Activated naive CD8-positive, alpha-beta T cell treated with anti-CD3 and anti-CD28 coated beads, Interleukin-2, amount 10 ng/mL, durations not matched to agents 7 days and 5 days (primary cell): ENCODE data around the gene KLF13. TPM values are rescaled to one million over a fixed set of nuclear protein-coding genes. Genes with fewer than 3 reads are reported as not detected.

Experiments
- ATAC-seq: fragments of 150-1000 bp; cut with Tn5 transposase; one replicate; pipeline ENCODE4 v1.10.0; 2021; ENCODE audit warnings: low read depth, moderate library complexity
- POLR2A ChIA-PET: fragments of 350-600 bp; sonication (Branson Sonifier 250); formaldehyde crosslinking; loops from one replicate; lab custom pipeline; 2021; ENCODE audit warnings: antibody characterized with exemption; lab: Charles Lee
- DNase-seq: peaks from one replicate; pipeline ENCODE4 v3.0.0; 2021
- H3K27ac Mint-ChIP-seq: one replicate; pipeline ENCODE4 v1.8.0; 2022; ENCODE audit warnings: mild to moderate bottlenecking, mixed read lengths
- H3K27me3 Mint-ChIP-seq: one replicate; pipeline ENCODE4 v1.8.0; 2022; ENCODE audit warnings: mild to moderate bottlenecking, moderate library complexity, mixed read lengths
- H3K36me3 Mint-ChIP-seq: one replicate; pipeline ENCODE4 v1.8.0; 2021; ENCODE audit warnings: mild to moderate bottlenecking, mixed read lengths
- H3K4me1 Mint-ChIP-seq: one replicate; pipeline ENCODE4 v1.8.0; 2021; ENCODE audit warnings: mixed read lengths
- H3K4me3 Mint-ChIP-seq: one replicate; pipeline ENCODE4 v1.8.0; 2022; ENCODE audit warnings: mild to moderate bottlenecking, moderate library complexity, mixed read lengths
- H3K9me3 Mint-ChIP-seq: one replicate; pipeline ENCODE4 v1.8.0; 2021; ENCODE audit warnings: mixed read lengths
- total RNA-seq, 2 experiments: library from RNA; stranded (reverse); gene quantifications; one replicate each; pipeline ENCODE4 v1.2.3, GENCODE V29; 2021

KLF13 gene
- total RNA-seq, 2 experiments from 2014 or later = 230 to 252 TPM

DNA sequence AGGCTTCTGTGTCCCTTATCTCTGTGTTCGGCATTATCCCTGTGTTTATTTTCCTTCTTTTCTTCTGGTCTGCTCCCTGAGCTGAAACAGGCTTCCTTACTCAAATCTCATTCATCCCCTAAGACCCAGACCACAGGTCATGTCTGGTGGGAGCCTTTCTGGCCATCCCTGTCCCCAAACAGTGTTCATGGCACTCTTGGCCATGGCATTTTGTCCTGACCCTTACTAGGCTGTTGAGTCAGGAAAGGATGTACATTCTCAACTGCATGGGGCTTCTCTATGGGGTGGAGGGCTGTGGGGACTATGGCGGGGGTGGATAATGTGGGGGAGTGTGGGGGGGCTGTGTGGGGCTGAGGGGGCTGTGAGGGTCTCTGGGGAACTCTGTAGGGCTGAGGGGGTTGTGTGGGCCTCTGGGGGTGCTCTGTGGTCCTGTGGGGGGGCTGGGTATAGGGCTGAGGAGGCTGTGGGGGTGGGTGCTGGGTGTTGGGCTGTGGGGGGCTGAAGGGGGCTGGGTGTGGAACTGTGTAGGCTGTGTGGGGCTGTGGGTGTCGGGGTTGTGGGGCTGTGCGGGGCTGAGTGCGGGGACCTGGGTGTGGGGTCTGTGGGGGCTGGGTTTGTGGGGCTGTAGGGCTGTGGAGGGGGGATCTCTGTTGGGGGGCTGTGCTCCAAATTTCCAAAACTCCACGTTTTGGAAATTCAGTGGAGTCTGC, 64.3 kb downstream of the KLF13 start:
- Mint-ChIP-seq H3K4me3 (peak overlapping the region; percentile 19), H3K36me3 (peaks cover 12% of the 10 kb centered on the region), H3K27ac (peak overlapping the region; percentile 52), H3K4me1 (peaks cover 48% of the 10 kb centered on the region), H3K27me3 (no peaks in the 10 kb centered on the region), H3K9me3 (peaks cover 3% of the 10 kb centered on the region)
- no peak for DNase-seq
- POLR2A ChIA-PET = interaction anchor here (1.4 to 3.2 kb wide), 4 partner anchors 10 to 43 kb away, joined by 5 to 76 read pairs (median 27); no protein-coding TSS in a partner anchor
- ATAC-seq = no peak

DNA sequence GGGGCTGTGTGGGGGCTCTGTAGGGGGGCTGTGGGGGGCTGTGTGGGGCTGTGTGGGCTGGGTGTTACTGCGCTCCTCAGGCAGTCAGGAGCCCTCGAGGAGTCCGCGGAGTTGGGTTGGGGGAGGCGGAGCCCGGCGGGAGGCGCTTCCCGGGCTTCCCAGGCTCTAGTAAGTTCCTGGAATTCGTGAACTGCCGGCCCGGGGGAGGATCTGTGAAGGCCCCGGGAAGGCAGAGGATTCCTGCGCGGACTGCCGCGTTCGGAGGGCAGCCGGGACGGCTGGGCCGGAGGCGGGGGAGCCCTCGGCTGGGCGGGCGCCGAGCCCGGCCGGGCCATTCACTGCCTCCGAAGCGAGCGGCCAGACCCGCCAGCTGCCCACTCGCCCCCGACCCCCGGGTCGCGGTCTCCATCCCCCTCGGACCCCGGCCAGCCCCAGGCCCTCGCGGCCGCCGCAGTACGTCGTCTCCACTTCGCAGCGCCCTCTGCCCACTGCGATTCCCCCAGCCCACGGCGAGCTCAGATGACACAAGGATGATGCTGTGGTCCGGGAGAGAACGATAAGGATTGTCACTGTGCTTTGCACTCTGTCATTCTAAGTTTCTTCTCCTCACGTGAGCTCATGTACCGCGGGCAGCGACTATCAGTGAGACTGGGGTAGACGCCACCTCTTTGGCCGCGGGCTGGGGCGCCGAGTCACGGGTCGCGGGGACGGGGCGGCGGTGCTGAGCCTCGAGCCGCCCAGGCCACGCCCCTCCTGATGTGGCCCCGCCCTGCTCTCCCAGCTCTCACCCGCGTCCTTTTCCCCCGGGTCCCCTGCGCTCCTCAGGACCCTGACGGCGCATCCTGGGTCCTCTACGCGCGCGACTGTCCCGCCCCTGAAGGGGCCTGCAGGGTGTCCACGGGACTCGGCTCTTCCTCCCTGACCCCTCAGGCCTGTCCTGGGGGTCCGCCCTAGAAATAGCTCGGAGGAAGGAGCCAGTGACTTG, 65.3 kb downstream of the KLF13 start:
- ATAC-seq = peak; percentile 80
- POLR2A ChIA-PET = interaction anchor here (0.8 to 3.2 kb wide), 20 partner anchors 9 to 81 kb away, joined by 3 to 76 read pairs (median 6); partner anchors contain the start of gene KLF13
- peaks cover 37% of the 10 kb centered on the region for H3K4me1 Mint-ChIP-seq

DNA sequence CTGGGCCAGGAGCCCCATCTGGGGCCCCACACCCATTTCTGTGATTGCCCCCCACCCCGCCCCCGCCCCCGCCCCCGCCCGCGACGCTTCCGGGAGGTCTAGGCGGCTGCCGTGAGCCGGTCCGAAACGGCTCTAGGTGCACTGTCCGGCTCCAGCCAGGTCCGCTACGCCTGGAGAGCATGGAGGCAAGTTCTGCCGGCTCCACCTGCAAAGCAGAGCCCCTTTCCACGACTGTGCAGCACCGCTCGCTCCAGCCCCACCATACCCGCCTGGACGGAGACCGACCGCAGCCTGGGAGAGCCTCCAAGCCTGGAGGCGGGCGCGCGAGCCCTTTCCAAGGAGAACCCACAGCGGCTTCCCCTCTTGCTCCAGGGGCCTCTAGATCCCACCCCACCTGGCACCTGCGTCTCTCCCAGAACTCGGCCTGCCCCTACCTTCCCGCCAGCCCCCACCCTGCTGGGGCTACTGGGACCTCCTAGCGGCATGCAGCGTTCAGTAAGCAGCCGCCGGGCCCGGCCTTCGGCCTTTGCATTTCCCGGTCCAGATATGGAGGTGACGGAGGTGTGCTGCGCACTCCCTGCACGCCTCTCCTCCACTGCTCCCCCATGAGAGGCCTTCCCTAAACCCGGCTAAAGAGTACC, 66.2 kb downstream of the KLF13 start:
- POLR2A ChIA-PET = interaction anchor here (0.8 to 3.2 kb wide), 18 partner anchors 10 to 80 kb away, joined by 3 to 76 read pairs (median 7); partner anchors contain the start of gene KLF13
- Mint-ChIP-seq H3K9me3 (peaks cover 3% of the 10 kb centered on the region), H3K27me3 (no peaks in the 10 kb centered on the region), H3K27ac (peak overlapping the region; percentile 92), H3K36me3 (peaks cover 12% of the 10 kb centered on the region), H3K4me3 (peak overlapping the region; percentile 93), H3K4me1 (peaks cover 32% of the 10 kb centered on the region)
- DNase-seq (peak; percentile 63), ATAC-seq (peak; percentile 27)

More for the DNA sequence above, 65.3 kb downstream of the KLF13 start:
- peak overlapping the region; percentile 93 for H3K4me3 Mint-ChIP-seq
- H3K27ac Mint-ChIP-seq = peak overlapping the region; percentile 92
- H3K9me3 Mint-ChIP-seq = peaks cover 3% of the 10 kb centered on the region
- H3K27me3 Mint-ChIP-seq = no peaks in the 10 kb centered on the region
- DNase-seq = peak; percentile 93
- H3K36me3 Mint-ChIP-seq = peaks cover 12% of the 10 kb centered on the region

DNA sequence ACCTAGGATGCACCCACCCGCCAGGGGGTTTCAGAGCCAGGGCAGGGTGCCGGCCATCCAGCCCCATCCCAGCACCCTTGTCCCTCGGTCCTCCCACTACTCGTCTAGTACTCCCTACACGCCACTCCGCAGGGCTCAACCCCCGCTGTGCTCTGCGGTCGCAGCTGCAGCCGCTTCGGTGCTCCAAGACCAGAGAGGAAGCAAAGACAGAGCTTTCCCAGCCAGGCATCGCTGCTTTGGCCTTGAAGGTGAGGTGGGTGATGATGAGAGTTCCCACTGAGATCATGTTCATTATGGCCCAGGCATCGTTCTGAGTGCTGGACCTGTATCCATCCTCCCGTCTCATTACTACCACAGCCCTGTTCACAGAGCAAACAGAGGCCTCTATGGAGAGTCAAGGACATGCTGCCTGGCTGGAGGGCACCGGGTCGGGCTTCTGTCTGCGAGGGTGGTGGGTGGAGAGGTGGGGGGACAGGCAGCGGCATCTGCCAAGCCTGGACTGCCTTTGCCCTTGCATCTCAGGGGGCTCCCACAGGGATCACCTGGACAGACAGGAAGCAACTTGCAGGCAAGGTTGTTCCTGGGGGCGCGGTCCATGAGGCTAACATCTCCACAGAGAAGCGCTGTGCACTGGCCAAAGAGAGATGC, 66.9 kb downstream of the KLF13 start:
- peak overlapping the region; percentile 93 for H3K4me3 Mint-ChIP-seq
- H3K9me3 Mint-ChIP-seq = peaks cover 3% of the 10 kb centered on the region
- ATAC-seq (no peak), DNase-seq (peak; percentile 43)
- H3K27ac Mint-ChIP-seq = peak overlapping the region; percentile 92
- POLR2A ChIA-PET = interaction anchor here (2.4 to 3.2 kb wide), 3 partner anchors 27 to 47 kb away, joined by 14 to 76 read pairs (median 49); no protein-coding TSS in a partner anchor
- H3K27me3 Mint-ChIP-seq = no peaks in the 10 kb centered on the region
- H3K36me3 Mint-ChIP-seq = peaks cover 10% of the 10 kb centered on the region
- H3K4me1 Mint-ChIP-seq = peaks cover 32% of the 10 kb centered on the region

DNA sequence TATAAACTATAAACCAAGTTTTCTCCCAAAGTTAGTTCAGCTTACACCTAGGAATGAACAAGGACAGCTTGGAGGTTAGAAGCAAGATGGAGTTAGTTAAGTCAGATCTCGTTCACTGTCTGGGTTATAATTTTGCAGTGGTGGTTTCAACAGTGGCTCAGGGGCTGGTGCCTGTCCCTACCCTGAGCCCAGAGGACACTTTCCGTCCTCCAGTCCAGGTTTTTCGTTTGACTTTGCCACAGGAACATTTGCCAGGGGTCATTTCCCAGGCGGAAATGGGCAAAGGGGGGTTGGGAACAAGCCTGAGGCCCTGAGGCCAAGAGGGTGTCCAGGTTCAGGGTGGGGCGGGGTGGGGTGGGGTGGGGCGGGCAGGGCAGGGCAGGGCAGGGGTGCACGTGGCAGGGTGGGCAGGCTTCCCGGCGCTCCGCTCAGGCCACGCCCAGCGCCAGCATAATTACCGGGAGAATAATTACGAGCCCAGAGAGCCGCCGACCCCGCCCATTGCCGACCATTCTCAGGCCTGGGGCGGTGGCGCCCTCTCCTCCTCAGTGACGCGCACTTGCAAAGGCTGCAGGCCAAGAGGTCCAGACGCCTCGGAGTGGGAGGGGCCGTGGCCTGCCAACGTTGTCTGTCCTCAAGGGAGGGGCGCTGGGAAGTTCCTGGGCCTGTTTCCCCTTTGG, 70.4 kb downstream of the KLF13 start:
- no peaks in the 10 kb centered on the region for H3K9me3 Mint-ChIP-seq
- ATAC-seq = no peak
- H3K27ac Mint-ChIP-seq = no peak overlapping the region
- no peak overlapping the region for H3K4me3 Mint-ChIP-seq
- no peaks in the 10 kb centered on the region for H3K36me3 Mint-ChIP-seq
- POLR2A ChIA-PET = interaction anchor here (0.7 to 3.5 kb wide), 2 partner anchors 38 to 157 kb away, joined by 3 to 18 read pairs; no protein-coding TSS in a partner anchor
- no peak for DNase-seq
- peaks cover 27% of the 10 kb centered on the region for H3K4me1 Mint-ChIP-seq
- H3K27me3 Mint-ChIP-seq = no peaks in the 10 kb centered on the region

DNA sequence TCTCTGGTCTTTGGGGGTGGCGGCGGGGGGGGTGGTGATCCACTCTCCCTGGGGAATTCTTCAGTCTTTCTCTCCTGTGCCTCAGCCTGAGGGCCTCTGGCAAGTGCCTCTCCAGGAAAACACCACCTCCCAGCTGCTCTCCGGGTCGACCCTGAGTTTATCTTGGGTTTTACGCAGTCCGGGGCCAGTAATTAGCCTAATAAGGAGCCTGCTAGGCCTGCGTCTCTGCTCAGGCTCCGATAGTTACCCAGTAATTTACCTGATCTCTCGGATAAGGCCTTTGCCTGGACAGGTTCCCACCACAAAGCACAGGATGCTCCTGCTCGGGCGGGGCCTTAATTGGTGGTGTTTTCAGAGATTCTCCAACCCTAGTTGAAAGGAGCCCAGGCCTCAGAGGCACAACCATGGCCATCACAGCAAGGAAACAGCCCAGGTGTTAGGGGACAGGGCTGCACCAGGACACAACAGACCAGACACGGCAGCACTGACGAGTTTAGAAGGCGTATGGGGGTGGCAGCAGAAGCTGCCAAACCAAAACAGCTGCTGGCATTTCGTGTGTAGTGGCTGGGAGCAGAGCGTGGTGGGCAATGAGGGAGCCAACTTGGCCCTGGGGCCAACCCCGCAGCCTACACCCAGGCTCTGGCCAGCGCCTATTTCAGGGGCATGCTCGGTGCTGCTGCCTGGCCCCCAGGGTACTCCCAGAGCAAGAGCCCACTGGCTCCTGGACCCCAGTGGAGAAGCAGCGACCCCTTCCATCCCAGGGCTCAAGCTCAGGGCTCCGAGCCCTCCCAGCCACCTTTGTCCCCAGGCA, 71.4 kb downstream of the KLF13 start:
- ATAC-seq (no peak), DNase-seq (no peak)
- Mint-ChIP-seq H3K4me1 (peaks cover 27% of the 10 kb centered on the region), H3K36me3 (no peaks in the 10 kb centered on the region), H3K4me3 (no peak overlapping the region), H3K27ac (peak overlapping the region; percentile 71), H3K9me3 (no peaks in the 10 kb centered on the region), H3K27me3 (no peaks in the 10 kb centered on the region)
- POLR2A ChIA-PET = interaction anchor here (0.7 to 3.5 kb wide), 4 partner anchors 32 to 159 kb away, joined by 3 to 18 read pairs (median 6); no protein-coding TSS in a partner anchor

DNA sequence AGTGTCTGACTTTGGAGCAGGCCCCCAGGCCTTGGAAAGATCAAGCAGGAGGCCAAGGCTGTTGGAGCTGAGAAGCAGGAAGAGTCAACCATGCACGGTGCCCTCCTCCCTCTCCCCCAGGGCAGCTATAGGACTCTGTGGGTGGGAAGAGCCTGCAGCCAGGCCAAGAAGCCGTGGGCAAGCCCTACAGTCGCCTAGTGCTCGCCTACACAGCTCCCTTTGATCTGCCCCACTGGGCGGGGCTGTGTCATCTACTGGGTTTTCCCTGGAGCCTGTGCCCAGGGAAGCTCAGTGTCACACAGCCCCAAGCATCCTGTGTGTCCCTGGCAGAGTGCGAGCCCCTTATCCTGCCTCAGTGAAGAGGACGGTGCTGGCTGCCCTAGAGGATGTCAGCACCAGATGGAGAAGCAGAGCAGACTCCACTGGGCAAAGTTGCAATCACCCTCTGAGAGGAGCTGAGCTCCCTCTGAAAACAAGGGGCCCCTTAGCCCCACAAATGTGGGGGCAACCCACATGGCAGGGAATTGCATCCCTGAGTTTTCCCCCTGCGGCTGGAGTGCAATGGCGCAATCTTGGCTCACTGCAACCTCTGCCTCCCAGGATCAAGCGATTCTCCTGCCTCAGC, 72.2 kb downstream of the KLF13 start:
- POLR2A ChIA-PET = interaction anchor here (1.2 to 3.5 kb wide), 3 partner anchors 33 to 74 kb away, joined by 3 to 18 read pairs (median 8); no protein-coding TSS in a partner anchor
- ATAC-seq = peak; percentile 52
- peak; percentile 41 for DNase-seq
- Mint-ChIP-seq H3K9me3 (no peaks in the 10 kb centered on the region), H3K4me3 (no peak overlapping the region), H3K36me3 (no peaks in the 10 kb centered on the region), H3K27ac (peak overlapping the region; percentile 58), H3K27me3 (no peaks in the 10 kb centered on the region), H3K4me1 (peaks cover 21% of the 10 kb centered on the region)

DNA sequence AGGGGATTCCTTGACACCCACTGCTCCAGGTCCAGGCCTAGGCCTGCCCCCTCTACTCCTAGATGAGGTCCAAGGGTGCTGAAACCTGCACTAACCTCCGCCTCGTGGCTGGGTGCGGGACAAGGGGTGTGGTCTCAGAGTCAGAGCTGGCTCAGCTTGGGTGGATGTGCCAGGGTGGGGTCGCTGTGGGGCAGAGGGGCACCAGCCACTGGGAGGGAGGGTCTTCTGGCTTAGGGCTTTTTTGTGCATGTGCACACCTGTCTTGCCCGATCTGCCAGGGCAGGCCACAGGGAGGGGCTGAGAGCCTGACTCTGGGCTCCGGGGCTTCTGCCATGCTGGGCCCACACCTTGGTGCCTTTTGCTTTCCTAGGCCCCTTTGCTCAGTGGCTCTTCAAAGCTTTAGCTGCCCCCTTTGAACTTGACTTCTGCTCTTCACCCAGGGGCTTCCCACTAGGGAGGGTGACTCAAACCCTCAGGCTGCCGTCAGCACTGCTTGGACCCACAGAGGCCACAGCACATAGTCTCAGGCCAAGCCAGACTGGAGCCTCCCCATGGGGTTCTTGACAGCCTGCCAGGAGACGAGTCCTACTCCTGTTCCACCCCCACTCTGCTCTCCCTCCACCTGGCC, 73.0 kb downstream of the KLF13 start:
- Mint-ChIP-seq H3K36me3 (peaks cover 3% of the 10 kb centered on the region), H3K27ac (peak overlapping the region; percentile 71), H3K9me3 (peaks cover 1% of the 10 kb centered on the region), H3K4me3 (no peak overlapping the region), H3K4me1 (peaks cover 26% of the 10 kb centered on the region), H3K27me3 (no peaks in the 10 kb centered on the region)
- ATAC-seq (peak; percentile 38), DNase-seq (peak; percentile 37)
- POLR2A ChIA-PET = interaction anchor here (3.5 kb wide), 1 partner anchor 35 kb away, joined by 18 read pairs; no protein-coding TSS in a partner anchor

DNA sequence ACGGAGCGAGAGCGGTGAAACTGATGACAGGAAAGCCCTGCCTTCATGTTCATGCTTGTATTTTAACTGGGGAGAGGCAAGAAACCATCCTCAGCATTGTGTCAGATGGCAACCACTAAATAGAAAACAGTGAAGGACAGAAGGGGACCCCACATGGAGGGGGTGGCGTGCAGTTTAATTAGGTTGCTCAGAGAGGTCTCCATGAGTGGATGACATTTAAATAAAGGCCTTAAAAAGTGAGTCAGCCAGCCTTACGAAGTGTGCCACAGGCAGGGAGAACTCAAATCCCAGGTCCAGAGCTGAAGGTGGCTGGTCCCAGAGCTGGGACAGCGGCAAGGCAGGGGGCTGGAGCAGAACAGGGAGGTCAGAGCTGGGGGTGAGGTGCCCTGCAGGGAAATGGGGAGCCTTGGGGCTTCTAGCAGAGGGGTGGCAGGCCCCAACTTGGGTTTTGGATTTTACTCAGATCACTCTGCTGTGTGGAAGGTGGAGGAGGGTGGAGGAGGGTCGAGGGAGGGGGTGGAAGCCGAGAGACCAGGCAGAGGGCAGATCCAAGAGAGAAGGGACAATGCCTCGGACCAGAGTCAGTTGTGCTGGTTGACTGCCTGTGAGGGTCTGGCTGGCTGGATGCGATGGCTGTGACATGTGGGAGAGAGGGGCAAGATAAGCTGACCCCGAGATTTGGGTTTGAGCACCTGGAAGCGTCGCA, 73.7 kb downstream of the KLF13 start:
- DNase-seq = no peak
- POLR2A ChIA-PET = interaction anchor here (3.5 kb wide), 1 partner anchor 34 kb away, joined by 18 read pairs; no protein-coding TSS in a partner anchor
- Mint-ChIP-seq H3K4me1 (peaks cover 33% of the 10 kb centered on the region), H3K9me3 (peaks cover 1% of the 10 kb centered on the region), H3K27me3 (peaks cover 1% of the 10 kb centered on the region), H3K36me3 (peaks cover 5% of the 10 kb centered on the region), H3K27ac (peak overlapping the region; percentile 6), H3K4me3 (no peak overlapping the region)
- ATAC-seq = no peak

DNA sequence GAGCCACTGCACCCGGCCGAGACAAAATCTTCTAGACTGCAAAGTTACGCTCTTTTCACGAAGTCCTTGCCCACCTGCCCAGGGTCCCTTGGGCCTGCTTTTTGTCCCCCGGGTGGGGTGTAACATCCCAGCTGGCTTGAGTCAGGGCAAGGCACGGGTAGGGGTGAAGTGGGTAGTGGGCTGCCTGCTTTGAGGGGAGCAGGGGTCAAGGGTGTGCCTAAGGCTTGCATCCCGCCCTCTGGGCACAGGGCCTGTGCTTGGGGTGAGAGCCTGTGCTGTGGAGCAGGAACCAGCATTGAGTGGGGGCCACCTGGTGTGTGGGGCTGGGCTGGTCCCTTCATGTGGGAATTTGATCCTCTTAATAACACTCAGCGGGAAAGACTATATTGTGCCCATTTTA, 74.6 kb downstream of the KLF13 start:
- H3K9me3 Mint-ChIP-seq = peaks cover 4% of the 10 kb centered on the region
- ATAC-seq (no peak), DNase-seq (no peak)
- no peak overlapping the region for H3K27ac Mint-ChIP-seq
- H3K4me1 Mint-ChIP-seq = peaks cover 39% of the 10 kb centered on the region
- peaks cover 1% of the 10 kb centered on the region for H3K27me3 Mint-ChIP-seq
- peaks cover 9% of the 10 kb centered on the region for H3K36me3 Mint-ChIP-seq
- POLR2A ChIA-PET = no interaction called here
- no peak overlapping the region for H3K4me3 Mint-ChIP-seq
